ENCODE data around the gene RNF5.

DNA sequence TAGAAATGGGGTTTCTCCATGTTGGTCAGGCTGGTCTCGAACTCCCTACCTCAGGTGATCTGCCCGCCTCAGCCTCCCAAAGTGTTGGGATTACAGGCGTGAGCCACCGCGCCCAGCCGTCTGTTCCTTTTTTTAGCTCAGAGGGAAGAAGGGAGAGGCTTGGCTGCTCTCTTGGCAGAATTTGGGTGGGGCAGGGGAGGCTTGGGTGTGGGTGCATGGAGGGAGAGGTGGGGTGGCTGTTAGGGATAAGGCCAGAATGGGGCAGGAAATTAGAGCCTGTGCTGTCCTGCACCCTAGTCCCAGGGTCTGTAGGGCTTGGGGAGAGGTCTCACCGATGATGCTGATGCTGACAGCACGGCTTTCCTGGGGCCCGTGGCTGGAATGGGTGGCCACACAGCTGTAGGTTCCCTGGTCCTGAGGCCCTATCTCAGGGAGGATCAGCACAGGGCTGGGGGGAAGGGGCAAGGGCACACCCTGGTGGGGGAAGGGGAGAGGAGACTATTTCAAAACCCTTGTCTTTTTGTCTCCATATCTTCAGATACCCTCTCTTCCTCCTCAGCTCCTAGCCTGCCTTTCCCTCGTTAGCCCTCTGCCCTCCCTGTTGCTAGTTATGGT is 3.8 kb downstream of the RNF5 start:
- no peak for TF ChIP-seq TAF1 (IDR thresholded peaks at IDR 0.05; ENCODE audit: low read depth)
- TF ChIP-seq, protein P1, sequence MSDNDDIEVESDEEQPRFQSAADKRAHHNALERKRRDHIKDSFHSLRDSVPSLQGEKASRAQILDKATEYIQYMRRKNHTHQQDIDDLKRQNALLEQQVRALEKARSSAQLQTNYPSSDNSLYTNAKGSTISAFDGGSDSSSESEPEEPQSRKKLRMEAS (IDR thresholded peaks at IDR 0.05): no peak
- TF ChIP-seq ZBTB7A (IDR thresholded peaks at IDR 0.05; ENCODE audit: low read depth): no peak
- TF ChIP-seq CREB1 (IDR thresholded peaks at IDR 0.05; ENCODE audit: low read depth): no peak
- TF ChIP-seq NFIC (IDR thresholded peaks at IDR 0.05): no peak
- no peak for TF ChIP-seq YY1 (IDR thresholded peaks at IDR 0.05; ENCODE audit: low read depth)

Measured in Ishikawa (cell line).